ENCODE results near the gene WDFY2.

DNA sequence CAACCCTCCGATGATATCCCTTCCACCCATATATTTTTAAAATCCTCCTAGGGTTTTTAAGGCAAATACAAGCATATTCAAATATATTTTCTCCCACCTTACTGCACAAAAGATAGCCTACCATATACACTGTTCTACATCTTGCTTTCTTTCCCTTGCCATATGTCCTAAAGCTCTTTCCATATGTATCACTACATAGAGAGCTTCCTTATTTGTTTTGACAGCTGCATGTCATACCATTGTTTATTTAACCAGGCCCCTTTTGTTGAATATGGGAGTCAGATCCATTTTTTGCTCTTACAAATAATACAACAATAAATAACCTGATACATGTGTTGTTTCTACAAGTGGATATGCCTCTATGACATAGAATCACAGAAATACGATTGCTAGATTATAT, 32.8 kb upstream of the WDFY2 start:
- no peak for TF ChIP-seq POLR2A (IDR thresholded peaks at IDR 0.05)
- TF ChIP-seq CTCF (IDR thresholded peaks at IDR 0.05), result no peak
- no peak for TF ChIP-seq EP300 (IDR thresholded peaks at IDR 0.05)
- no peak for TF ChIP-seq POLR2AphosphoS5 (IDR thresholded peaks at IDR 0.05)

All from stomach (tissue), 4 donors.